HG02852 (cell line): ENCODE data around the gene TGFB1I1.
"Not testable (repeated sequence)": the region's sequence is repeated elsewhere in the genome, so short reads cannot be mapped to it uniquely, and the experiment has no call there.

Experiments used
- ATAC-seq: cut with Tn5 transposase; IDR thresholded peaks from one replicate; pipeline ENCODE4 v1.9.1; 2021; ENCODE audit warnings: mild to moderate bottlenecking, moderate library complexity; ENCODE audit not compliant: unreplicated experiment

Gene TGFB1I1

DNA sequence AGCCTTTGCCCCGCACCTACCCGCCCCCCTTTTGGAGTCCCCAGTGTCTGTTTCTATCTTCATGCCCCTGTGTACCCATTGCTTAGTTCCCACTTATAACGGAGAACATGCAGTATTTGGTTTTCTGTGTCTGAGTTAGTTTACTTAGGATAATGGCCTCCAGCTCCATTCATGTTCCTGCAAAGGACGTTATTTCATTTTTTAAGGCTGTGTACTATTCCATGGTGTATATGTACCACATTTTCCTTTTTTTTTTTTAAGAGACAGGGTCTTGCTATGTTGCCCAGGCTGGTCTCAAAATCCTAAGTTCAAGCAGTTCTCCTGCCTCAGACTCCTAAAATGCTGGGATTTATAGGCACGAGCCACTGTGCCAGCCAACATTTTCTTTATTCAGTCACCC lies 4.1 kb upstream of the TGFB1I1 start:
- no peak for ATAC-seq

DNA sequence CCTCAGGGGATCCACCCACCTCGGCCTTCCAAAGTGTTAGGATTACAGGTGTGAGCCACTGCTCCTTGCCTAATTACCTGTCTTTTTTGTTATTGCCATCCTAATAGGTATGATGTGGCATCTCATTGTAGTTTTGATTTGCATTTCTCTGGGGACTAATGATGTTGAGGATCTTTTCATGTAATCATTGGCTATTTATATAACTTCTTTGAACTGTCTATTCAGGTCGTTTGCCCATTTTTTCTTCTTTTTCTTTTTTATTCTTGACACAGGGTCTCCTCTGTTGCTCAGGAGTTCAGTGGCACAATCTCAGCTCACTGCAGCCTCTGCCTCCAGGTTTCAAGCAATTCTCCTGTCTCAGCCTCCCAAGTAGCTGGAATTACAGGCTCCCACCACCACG lies 1.3 kb upstream of the TGFB1I1 start:
- ATAC-seq: no peak

DNA sequence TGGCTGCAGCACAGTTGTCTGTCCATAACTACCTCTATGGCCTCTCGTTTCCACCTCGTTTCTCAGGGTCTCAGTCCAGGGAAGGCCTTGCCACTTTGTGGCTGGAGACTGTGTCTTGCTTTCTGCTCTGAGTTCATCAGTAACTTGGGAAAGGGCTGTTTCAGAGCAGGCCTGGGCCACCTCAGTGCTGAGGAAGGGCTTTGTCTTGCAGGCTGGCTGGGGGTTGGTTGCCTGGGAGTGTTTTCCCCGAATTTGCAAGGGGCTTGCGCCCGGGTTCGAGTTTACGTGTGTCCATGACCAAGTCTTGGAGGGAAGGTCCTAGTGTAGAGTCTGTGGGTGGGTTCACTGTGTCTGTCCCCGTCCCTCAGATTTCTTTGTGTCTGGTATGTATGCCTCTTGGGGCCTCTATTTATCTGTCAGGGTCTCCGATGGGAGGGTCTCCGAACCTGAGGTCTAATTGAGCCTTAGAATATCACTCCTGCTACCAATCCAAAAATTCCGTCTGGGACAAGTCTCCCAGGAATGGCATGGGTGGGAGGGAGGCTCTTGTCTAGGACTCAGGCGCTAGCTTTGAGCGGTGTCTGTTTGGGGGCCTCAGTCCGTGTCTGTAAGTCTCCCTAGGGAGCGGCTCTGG lies 594 bp upstream of the TGFB1I1 start:
- ATAC-seq: no peak

DNA sequence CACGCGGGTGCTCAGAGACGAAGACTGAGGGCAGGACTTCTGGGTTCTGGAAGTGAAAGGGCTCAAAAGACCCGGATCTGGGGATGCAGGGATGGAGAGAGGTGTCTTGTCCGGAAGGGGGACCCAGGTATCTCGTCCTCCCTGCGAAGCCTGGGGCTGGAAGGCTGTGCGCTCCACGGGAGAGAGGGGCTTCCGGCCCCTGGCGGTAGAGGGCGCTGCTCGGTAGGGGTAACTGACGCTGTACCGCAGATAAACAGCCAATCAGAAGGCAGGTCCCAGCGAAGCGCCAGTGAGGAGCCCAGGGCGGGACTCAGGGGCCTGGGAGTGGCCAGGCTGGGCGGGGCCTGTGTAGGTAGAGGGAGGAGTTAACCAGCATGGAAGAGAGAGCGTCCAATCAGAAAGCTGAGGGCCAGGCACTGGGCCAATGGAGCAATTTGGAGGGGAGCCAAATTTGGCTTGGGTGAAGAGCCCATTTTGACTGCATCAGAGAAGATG lies 804 bp downstream of the TGFB1I1 start:
- ATAC-seq: no peak

DNA sequence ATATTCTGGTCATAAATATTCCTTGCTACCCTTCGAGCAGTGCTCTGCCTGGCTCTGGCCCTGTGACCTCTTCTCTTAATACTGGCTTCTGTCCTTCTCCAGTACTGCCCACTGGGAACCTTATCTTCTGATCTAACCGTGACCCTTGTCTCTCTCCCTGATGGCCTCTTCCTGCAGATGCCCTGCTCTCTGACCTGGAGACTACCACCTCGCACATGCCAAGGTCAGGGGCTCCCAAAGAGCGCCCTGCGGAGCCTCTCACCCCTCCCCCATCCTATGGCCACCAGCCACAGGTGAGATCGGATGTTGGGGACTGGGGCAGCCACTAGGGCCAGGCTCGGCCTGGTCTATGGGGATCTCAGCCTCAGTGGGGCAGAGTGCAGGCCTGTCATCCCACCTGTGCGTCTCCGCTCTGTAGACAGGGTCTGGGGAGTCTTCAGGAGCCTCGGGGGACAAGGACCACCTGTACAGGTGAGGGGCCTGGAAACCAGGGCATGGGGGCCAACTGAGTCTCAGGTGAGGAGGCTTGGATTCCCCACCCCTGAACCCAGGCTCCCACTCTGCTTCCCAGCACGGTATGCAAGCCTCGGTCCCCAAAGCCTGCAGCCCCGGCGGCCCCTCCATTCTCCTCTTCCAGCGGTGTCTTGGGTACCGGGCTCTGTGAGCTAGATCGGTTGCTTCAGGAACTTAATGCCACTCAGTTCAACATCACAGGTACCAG lies 1.5 kb downstream of the TGFB1I1 start:
- no peak for ATAC-seq

DNA sequence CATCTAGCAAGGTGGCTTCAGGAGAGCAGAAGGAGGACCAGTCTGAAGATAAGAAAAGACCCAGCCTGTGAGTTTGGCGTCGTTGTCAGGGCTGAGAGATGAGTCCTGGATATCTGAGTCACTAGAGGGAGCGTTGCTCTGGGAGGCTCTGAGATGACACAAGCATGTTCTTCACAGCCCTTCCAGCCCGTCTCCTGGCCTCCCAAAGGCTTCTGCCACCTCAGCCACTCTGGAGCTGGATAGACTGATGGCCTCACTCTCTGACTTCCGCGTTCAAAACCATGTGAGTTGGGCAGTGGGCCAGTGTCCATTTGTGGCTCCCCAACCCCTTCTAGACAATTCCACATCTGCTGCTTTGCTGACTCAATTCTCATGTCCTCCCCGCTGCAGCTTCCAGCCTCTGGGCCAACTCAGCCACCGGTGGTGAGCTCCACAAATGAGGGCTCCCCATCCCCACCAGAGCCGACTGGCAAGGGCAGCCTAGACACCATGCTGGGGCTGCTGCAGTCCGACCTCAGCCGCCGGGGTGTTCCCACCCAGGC lies 2.3 kb downstream of the TGFB1I1 start:
- ATAC-seq: no peak

DNA sequence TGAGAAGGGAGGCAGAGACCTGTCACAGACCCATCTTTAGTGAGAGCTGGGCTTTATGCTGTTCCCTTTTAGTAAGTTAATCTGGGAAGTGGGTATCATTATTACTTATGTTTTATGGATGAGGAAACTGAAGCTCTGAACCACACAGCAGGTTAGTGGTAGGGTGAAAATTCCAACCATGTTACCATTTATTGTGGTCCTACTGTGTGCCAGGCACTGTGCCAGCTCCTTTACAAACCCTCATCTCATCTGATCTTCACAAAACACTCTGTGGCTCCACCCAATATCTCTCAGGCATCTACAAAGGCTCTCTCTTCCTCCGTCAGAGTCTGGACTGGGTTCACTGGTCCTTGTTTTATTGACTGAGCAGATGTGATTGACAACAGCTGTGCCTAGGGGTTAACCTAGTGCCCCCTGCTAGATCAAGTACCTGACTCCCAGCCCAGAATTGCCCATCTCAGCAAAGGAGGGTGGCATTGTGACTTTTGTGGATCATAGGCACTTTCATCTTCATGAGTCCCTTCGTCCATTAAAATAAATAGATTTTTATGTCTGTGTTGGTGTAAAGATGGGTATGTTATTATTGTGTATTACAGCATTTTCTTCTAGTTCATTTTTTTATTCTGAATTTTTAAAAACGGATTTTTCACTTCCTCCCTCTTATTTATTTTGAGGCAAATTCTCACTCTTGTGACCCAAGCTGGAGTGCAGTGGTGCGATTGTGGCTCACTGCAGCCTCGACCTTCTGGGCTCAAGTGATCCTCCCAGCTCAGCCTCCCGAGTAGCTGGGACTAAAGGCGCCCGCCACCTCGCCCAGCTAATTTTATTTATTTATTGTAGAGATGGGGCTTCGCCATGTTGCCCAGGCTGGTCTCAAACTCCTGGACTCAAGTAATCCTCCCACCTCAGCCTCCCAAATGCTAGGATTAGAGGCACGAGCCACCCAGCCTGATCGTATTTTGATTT lies 3.1 kb downstream of the TGFB1I1 start:
- no peak for ATAC-seq

DNA sequence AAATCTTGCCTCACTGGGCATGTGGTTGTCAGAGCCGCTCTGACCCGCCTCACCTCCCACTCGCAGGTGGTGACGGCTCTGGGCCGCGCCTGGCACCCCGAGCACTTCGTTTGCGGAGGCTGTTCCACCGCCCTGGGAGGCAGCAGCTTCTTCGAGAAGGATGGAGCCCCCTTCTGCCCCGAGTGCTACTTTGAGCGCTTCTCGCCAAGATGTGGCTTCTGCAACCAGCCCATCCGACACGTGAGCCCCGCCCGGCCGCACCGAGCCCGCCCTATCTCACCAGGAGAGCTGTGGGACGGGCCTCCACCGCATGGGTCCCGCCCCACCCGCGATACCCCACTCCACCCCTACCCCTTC lies 4.0 kb downstream of the TGFB1I1 start:
- ATAC-seq: no peak

DNA sequence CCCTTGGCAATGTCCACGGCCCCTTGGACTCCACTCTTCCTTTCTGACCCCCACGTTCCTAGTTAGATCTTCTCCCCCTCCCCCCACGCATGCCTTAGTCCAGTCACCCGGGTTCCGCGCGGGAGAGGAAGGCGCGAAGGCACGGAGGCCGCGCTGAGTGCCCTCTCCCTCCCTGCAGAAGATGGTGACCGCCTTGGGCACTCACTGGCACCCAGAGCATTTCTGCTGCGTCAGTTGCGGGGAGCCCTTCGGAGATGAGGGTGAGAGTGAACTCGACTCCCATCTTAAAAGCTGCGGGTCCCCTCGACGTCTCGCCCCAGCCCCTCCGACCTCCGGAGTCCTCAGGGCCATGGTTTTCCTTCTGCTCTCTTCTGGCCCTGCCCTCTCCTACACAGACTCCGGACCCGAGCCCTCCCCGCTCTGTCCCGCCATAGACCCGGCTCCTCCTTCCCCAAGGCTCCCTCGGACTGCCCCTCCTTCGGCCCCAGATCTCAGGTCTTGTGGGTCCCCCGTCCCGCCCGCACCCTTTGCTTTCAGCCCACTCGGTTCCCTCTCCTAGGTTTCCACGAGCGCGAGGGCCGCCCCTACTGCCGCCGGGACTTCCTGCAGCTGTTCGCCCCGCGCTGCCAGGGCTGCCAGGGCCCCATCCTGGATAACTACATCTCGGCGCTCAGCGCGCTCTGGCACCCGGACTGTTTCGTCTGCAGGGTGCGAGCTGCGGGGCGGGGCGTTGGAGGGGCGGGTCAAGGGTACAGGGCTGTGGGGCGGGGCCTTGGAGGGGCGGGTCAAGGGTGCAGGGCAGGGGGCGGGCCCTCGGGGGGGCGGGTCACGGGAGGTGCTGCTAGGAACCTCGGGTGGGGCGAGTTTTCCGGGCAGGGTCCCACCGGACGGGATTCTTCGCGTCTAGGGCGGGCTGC lies 4.6 kb downstream of the TGFB1I1 start:
- ATAC-seq: peak; percentile 39

DNA sequence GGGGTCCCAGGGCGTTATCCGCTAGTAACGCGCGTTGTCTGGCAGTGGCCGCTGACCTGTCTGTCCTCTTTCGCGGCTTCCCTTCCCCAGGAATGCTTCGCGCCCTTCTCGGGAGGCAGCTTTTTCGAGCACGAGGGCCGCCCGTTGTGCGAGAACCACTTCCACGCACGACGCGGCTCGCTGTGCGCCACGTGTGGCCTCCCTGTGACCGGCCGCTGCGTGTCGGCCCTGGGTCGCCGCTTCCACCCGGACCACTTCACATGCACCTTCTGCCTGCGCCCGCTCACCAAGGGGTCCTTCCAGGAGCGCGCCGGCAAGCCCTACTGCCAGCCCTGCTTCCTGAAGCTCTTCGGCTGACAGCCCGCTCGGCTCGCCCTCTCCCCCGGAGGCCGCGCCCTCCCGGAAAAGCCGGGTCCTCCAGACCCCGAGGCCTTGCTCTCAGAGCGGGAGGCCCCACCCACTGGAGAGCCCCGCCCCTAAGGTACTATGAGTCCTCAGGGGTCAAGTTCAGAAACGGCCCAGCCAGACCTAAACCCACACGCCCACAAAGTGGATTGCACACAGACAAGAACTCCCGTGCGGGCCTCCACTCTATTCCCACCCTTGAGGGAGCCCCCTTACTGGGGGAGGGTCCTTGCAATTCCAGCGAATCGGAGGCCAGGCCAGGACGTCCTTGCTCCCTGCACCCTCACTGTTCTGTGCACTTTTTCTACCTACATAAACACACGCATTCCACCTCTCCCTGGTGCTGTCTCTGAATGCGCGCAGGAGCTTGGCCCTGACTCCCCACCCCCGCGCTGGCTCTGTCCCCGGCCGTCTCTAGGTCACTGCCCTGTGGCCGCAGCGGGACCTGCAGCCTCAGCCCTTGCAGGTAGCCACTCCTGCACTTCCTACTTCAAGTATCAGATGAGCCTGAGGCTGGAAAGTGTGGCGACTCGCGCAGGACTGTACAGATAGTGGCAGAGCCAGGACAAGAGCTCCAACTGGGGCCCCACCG lies 5.6 kb downstream of the TGFB1I1 start:
- peak; percentile 25 for ATAC-seq

DNA sequence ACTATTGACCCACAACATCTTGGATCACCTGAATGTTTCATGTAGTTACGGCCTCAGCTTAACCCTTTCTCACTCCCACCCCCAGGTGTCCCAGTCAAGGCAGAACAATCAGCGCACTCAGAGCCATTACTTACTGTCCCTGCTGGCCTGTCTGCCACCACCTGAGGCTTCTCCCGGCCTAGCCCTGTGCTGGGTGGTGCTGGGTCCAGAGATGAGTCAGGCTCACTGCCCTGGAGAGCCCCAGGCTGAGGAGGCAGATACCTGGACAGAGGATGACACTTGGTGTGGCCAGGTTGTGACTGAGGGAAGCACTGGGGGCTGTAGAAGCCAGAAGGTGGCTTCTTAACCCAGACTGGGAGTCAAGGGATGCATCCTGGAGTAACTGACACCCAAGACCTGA lies 7.0 kb downstream of the TGFB1I1 start:
- no peak for ATAC-seq

DNA sequence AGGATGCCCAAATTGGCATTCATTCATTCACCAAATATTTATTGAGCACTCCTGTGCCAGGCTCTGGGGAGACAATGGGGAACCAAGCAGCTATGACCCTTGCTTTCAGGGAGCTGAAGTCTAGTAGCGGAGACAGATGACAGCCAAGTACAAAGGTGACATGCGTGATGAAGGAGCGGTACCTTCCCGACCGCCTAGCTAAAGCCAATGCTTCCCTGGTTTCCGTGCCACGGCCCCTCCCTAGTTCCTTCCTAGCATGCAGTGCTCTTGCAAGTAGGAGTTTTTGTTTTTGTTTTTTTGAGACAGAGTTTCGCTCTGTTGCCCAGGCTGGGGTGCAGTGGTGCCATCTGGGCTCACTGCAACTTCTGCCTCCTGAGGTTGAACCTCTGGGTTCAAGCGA lies 7.8 kb downstream of the TGFB1I1 start:
- ATAC-seq: no peak

DNA sequence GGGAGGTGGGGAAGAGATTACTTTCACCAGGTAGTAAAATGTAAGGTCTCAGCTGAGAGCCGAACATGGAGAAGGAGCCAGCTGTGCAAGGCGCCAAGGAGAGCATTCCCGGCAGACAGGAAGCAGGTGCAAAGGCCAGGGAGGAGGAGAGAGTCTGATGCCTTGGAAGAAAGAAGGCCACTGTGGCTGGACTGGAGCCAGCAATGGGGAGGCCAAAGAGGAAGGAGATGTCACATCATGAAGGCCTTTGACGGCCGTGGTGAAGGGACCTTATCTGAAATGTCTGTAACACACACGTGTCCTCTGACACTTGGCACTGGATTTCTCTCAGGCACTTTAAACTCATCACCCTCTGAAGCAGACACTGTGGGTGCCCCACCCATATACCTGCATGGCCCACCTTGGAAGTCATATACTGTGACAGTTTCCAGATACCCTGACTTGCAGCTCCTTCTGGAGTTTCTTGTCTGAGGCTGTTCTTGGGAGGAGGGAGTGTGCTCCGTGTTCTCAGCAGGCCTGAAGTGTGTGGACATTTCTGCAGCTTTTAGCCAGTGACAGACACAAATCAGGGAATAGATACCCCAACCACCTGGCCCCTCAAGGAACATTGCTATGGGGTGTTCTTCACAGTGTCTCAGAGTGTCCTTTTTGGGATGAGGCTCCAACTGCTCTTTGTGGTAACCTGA lies 9.0 kb downstream of the TGFB1I1 start:
- ATAC-seq: no peak

DNA sequence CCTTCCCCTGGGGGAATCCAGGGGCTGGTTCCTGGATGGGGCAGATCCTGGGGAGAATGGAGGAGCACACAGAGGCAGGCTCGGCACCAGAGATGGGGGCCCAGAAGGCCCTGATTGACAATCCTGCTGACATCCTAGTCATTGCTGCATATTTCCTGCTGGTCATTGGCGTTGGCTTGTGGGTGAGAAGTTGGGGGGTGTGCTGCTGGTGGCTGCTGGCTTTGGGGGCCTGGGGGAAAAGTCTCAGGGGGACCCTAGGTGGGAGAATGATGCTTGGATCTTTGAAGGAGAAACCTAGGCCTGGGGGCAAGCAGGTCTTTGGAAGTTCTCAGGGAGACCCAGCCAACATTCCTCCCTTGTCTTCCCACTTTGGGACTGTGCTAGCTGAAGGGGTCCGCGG lies 11.1 kb downstream of the TGFB1I1 start, which contains the start of gene SLC5A2:
TSS of gene SLC5A2 (plus strand) at position 43 of the 400 bp plus-strand sequence. CDS start at position 57, 14 bp downstream.
- no peak for ATAC-seq

DNA sequence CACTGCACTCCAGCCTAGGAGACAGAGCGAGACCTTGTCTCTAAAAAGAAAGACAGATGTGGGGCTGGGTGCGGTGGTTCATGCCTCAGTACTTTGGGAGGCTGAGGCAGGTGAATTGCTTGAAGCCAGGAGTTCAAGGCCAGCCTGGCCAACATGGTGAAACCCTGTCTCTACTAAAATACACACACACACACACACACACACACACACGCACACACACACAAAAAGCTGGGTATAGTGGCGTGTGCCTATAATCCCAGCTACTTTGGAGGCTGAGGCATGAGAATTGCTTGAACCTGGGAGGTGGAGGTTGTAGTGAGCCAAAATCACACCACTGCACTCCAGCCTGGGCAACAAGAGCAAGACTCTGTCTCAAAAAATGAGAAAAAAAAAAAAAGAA lies 12.1 kb downstream of the TGFB1I1 start:
- not testable (repeated sequence) for ATAC-seq

DNA sequence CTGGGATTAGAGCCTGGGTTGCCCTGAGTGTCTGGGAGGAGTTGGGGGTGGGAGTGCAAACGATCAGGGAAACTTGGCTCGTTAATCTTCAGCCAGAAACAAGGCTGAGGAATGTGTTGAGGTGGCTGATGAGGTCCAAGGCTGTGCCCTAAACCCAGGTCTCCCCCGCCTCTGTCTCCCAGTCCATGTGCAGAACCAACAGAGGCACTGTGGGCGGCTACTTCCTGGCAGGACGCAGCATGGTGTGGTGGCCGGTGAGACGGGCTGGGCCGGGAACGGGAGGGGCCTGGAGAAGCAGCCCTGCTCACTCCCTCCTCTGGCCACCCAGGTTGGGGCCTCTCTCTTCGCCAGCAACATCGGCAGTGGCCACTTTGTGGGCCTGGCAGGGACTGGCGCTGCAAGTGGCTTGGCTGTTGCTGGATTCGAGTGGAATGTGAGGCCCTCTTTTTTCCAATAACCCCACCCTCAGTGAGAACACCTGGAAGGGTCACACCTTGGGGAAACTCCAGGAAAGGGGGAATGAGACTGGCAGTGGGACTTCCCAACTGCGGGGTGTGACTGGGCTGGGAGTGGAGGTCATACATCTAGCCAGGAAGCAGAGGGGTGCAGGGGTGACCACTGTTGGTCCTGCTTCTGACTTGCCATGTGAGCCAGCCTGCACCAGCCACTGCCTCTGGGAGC lies 12.7 kb downstream of the TGFB1I1 start:
- ATAC-seq: no peak

DNA sequence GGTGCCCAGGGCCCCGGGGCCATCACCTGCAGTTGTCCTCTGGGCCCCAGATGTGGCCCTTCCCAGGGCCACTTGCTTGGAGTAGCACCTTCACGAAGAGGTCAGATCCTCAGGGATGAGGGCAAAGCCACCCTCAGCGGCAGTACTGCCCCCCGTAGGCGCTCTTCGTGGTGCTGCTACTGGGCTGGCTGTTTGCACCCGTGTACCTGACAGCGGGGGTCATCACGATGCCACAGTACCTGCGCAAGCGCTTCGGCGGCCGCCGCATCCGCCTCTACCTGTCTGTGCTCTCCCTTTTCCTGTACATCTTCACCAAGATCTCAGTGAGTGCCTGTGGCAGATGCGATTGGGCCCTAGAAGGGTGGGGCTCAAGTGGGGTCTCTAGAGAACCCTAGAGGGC lies 13.6 kb downstream of the TGFB1I1 start:
- ATAC-seq: no peak

DNA sequence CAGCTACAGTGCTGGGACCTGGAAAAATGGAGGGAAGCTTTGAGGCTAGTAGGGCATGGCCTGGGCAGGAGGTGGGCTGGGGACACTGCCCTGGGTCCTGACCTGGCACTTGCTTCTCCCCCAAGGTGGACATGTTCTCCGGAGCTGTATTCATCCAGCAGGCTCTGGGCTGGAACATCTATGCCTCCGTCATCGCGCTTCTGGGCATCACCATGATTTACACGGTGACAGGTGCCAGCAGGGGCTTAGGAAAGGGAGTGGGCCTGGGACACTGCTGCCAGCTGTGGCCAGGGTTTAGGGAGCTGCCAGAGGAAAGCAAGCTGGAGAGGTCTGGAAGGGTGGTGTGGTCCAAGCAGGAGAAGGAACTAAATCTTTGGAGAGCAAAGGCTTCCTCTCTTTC lies 14.1 kb downstream of the TGFB1I1 start:
- no peak for ATAC-seq
